ENCODE data around the gene STON1.

GRCh38 chr2:48529194-48529593, 760 bp upstream of the STON1 start:
- no peak for TF ChIP-seq EZH2 (IDR thresholded peaks at IDR 0.05)
- TF ChIP-seq, protein P1, sequence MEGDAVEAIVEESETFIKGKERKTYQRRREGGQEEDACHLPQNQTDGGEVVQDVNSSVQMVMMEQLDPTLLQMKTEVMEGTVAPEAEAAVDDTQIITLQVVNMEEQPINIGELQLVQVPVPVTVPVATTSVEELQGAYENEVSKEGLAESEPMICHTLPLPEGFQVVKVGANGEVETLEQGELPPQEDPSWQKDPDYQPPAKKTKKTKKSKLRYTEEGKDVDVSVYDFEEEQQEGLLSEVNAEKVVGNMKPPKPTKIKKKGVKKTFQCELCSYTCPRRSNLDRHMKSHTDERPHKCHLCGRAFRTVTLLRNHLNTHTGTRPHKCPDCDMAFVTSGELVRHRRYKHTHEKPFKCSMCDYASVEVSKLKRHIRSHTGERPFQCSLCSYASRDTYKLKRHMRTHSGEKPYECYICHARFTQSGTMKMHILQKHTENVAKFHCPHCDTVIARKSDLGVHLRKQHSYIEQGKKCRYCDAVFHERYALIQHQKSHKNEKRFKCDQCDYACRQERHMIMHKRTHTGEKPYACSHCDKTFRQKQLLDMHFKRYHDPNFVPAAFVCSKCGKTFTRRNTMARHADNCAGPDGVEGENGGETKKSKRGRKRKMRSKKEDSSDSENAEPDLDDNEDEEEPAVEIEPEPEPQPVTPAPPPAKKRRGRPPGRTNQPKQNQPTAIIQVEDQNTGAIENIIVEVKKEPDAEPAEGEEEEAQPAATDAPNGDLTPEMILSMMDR (IDR thresholded peaks at IDR 0.05), result no peak
- TF ChIP-seq EZH2phosphoT487 (IDR thresholded peaks at IDR 0.05), result no peak
